ENCODE results near the gene GAB2.

DNA sequence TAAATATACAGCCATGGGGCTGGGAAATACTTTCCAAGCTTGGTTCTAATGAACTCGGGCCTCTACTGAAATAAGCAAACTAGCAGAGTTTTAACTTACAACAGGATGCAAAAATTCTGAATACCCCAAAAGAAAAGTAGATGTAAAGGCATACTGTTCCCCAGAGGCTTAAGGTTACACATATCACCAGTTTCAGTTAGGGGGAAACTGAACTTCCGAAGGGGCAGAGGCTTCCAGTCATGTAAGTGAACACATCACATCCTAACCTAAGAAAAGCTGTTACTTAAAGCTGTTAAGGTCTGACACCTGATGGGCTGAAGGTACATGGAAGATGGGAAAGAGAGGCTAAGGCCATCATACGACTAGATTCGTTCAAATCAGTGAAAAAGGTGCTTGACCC, 2.3 kb downstream of the GAB2 start:
- TF ChIP-seq POLR2A (IDR thresholded peaks at IDR 0.05), result no peak
- TF ChIP-seq, protein P1, sequence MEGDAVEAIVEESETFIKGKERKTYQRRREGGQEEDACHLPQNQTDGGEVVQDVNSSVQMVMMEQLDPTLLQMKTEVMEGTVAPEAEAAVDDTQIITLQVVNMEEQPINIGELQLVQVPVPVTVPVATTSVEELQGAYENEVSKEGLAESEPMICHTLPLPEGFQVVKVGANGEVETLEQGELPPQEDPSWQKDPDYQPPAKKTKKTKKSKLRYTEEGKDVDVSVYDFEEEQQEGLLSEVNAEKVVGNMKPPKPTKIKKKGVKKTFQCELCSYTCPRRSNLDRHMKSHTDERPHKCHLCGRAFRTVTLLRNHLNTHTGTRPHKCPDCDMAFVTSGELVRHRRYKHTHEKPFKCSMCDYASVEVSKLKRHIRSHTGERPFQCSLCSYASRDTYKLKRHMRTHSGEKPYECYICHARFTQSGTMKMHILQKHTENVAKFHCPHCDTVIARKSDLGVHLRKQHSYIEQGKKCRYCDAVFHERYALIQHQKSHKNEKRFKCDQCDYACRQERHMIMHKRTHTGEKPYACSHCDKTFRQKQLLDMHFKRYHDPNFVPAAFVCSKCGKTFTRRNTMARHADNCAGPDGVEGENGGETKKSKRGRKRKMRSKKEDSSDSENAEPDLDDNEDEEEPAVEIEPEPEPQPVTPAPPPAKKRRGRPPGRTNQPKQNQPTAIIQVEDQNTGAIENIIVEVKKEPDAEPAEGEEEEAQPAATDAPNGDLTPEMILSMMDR (IDR thresholded peaks at IDR 0.05), result no peak
